NCI-H2227 (cell line): ENCODE results near the gene KCNA5.

Source experiments
- DNase-seq: peaks from one replicate; lab custom pipeline; 2025; ENCODE audit not compliant: unreplicated experiment; lab: John Stamatoyannopoulos, UW

The KCNA5 gene

GRCh38 chr12:5026342-5026938 is 17.2 kb upstream of the KCNA5 start:
- DNase-seq, result no peak

- no peak for DNase-seq
Observed at GRCh38 chr12:5027046-5027821, 16.4 kb upstream of the KCNA5 start.

- DNase-seq, result no peak
Observed at GRCh38 chr12:5030066-5030465, 13.6 kb upstream of the KCNA5 start.

GRCh38 chr12:5031242-5031641 is 12.4 kb upstream of the KCNA5 start:
- DNase-seq, result no peak

DNA sequence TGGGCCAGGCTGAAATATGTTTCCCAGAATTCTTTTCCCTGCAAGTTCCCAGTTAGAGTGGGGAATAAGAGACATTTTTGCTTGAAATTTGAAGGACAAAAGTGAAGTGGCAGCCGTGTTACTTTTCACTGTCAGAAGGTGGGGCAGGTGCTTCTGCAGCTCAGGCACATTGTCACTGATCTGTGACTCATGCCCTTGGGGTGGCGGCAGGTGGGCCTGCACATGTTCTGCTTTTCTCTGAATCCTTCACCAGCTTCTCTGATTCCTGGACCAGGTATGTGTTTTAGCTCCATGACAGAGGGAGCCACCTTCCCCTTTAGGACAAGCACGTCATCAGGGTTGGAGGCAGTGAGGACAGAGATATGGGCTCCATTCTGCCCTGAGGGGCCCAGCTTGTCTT is 11.7 kb upstream of the KCNA5 start:
- no peak for DNase-seq

DNA sequence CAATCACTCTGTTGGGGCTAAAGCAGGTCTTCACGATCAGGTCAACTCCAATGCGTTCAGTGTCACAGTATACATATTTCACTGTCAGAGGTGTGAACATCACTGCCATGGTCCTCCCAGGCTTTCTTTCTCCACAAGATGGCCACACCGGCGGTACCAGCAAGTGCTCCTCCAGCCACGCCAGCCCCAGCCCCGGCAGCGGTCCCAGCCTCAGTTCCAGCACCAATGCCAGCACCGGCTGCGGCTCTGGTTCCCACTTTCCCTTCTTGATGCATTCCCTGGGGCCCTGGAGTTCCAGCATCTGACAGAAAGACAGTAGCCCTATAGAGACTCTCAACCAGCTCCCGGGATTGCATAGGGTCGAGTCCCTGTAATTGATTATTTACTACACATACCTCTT is 10.9 kb upstream of the KCNA5 start:
- DNase-seq, result no peak

DNA sequence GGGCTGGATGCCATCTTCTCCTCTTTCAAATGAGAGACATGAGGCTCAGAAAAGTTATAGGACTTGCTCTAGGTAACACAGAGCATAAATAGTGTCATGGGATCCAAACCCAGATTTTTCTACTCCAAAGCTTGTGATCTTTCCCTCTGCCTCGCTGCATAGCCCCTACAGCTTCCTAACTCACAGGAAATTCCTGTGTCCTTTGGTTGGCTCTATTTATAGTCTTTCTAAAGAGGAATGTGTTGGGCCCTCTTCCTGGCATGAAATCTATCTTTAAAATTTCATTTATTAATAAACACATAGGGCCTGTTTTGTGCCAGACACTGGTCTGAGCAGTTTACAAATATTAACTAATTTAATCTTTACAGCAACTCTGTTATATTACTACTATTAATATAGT is 9.8 kb upstream of the KCNA5 start:
- DNase-seq, result no peak

- no peak for DNase-seq
Observed at GRCh38 chr12:5034603-5035002, 9.1 kb upstream of the KCNA5 start.

DNA sequence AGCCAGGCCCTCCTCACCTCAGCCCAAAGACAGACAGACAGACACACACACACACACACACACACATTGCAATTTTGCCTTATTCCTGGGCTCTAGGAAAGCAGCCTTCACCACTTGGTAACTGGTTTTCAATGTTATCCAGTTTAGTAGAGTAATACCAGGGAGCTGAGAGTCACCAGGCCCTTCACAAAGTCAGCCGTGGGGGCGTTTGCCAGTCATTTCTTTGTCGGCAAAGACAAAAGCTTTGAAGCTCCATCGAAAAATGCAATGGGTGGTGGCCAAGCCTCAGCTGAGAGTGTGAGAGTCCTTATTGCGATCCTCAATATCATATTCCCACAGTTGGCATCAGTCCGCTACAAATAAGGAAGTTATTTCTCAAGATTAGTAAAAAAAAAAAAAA is 8.1 kb upstream of the KCNA5 start:
- DNase-seq, result peak; percentile 22

- DNase-seq, result peak; percentile 66
Observed at GRCh38 chr12:5036031-5036430, 7.6 kb upstream of the KCNA5 start.

- no peak for DNase-seq
Observed at GRCh38 chr12:5037795-5038357, 5.8 kb upstream of the KCNA5 start.

DNA sequence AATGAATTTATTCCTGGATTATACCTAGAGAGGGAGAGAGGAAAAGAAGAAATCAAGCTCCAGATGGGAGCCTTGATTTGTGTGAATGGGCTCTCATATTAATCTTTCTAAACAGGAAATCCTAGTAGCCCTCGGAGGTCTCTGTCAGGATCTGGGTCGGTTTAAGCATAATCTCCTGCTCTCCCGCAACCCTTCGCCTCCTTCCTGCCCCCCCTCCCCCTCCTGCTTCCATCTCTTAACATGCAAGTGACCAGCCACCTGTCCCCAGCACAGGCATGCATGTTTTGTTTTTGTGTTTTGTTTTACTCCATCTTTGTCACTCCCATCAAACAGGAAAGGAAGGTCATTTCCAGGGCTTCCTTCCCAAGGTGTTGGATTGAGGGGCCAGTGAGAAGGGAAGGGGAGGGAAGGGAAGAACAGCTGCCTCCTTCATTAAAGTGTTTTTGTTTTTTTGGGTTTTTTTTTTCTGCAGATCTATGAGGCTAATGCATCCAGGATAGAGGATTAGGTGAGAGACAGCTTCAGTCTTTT is 4.8 kb upstream of the KCNA5 start:
- DNase-seq, result no peak

GRCh38 chr12:5039815-5040214 is 3.9 kb upstream of the KCNA5 start:
- no peak for DNase-seq

DNA sequence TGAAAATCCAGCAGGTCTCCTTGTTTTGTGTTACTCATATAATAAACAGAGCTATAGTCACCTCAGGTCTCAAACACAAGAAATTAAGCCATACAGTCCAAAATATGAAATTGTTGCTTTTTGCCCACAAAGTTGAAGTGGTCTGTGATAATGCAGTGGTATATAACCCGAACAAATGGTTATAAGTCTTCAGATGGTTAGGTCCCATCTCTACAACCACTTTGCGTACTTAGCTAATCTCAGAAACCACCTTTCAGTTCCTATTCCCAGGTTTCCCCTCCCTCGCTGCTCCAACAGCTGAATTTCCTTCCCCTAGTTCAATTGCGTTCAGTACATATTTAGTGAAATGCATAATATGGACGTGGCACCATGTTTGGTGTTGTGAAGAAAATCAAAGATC is 3.3 kb upstream of the KCNA5 start:
- DNase-seq, result no peak

DNA sequence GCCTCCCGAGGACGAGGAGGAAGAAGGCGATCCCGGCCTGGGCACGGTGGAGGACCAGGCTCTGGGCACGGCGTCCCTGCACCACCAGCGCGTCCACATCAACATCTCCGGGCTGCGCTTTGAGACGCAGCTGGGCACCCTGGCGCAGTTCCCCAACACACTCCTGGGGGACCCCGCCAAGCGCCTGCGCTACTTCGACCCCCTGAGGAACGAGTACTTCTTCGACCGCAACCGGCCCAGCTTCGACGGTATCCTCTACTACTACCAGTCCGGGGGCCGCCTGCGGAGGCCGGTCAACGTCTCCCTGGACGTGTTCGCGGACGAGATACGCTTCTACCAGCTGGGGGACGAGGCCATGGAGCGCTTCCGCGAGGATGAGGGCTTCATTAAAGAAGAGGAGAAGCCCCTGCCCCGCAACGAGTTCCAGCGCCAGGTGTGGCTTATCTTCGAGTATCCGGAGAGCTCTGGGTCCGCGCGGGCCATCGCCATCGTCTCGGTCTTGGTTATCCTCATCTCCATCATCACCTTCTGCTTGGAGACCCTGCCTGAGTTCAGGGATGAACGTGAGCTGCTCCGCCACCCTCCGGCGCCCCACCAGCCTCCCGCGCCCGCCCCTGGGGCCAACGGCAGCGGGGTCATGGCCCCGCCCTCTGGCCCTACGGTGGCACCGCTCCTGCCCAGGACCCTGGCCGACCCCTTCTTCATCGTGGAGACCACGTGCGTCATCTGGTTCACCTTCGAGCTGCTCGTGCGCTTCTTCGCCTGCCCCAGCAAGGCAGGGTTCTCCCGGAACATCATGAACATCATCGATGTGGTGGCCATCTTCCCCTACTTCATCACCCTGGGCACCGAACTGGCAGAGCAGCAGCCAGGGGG is 979 bp downstream of the KCNA5 start:
- DNase-seq, result no peak

DNA sequence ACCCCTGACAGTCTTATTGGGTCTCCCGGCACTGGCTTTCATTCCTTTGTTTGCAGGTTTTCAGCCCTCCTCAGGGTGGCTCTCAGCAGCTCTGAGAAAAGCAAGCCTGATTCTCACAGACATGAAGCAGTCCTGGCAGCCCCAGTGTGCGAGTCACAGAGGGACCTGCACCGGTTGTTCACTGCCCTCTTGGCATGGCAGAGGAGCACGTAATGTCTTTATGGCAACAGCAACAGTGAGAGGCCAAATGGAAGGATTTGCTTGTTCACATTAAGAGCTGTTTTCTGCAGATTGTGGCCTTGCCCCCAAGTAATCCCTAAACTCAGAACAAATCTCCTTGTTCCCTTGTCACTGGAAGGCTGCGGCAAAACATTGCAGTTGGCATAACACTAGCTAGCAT is 3.4 kb downstream of the KCNA5 start:
- DNase-seq, result no peak

- DNase-seq, result no peak
Observed at GRCh38 chr12:5047729-5048128, 4.0 kb downstream of the KCNA5 start.

DNA sequence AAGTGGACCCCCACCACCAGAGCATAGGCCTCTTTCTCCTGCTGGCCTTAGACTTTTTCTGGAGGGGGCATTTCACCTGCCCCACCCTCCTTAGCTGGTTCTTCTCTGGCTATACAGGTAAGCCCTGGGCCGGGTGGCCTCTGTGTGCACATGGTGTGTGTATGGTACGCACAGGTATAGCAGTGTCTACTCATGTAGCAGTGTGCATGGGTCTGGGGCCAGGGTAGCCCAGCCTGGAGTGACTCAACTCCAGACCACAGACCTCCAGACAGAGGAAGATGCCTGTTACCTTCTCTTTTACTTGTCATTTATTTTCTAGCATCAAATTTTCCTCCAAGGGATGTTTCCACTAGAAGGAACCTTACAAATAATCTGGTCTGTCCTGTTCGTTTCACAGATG is 6.9 kb downstream of the KCNA5 start:
- DNase-seq, result no peak

- no peak for DNase-seq
Observed at GRCh38 chr12:5051334-5051733, 7.7 kb downstream of the KCNA5 start.

DNA sequence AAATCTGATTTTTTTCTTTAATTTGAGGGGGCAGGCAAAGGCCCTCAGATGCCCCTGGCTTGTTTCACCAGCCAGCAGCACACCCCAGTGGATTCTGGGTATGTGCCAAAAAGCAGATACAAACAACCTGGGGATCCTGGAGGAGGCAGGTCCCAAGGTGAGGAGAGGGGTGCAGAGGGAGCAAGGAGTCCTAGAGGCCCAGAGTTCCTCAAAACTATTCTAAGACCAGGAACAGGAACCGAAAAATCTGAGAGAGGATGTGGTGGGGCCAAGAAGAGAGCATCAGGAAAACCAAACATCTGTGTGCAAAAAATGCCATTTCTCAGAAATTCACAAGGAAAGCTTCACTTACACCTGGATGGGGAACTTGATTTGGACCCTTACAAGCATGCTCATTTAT is 8.2 kb downstream of the KCNA5 start:
- no peak for DNase-seq

DNA sequence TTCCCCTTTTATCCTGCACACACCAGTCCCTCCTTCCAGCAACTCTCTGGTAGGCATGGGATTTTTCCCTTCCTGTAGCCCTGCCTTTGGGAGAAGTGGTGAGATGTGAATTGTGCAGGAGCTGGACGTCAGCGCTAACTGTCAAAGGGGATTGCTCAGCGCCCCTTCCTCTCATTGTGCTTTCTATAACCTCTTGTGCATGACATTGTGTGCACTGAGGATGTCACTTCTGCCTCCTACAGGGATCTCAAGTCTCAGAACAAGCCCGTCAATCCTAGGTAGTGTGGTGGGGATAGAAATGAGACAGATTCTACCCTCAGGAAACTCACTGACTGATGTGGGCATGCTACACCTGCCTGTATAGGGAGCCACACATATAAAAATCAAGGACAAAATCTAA is 8.7 kb downstream of the KCNA5 start:
- no peak for DNase-seq
